Trophoblast cell (in vitro differentiated cells and primary cell): ENCODE data around the gene SBF2.

ENCODE experiments used
- DNase-seq, 2 donors: peaks; one replicate each; pipeline ENCODE4 v3.0.0-alpha.2; 2016
- H2AFZ ChIP-seq: 2 replicates; pipeline ENCODE4 v1.6.1; 2013; ENCODE audit warnings: low read length, moderate library complexity, mild to moderate bottlenecking; ENCODE audit not compliant: insufficient read depth, poor library complexity
- H2AK5ac ChIP-seq: 2 replicates; pipeline ENCODE4 v1.6.1; 2013; ENCODE audit warnings: mild to moderate bottlenecking, low read length
- H2BK120ac ChIP-seq: 2 replicates; pipeline ENCODE4 v1.6.1; 2013; ENCODE audit warnings: low read length, mild to moderate bottlenecking, moderate library complexity; ENCODE audit not compliant: insufficient read depth, poor library complexity
- H2BK12ac ChIP-seq: 2 replicates; pipeline ENCODE4 v1.6.1; 2013; ENCODE audit warnings: mild to moderate bottlenecking, low read length, moderate library complexity
- H2BK5ac ChIP-seq: 2 replicates; pipeline ENCODE4 v1.6.1; 2013; ENCODE audit warnings: low read length, low read depth, moderate library complexity, mild to moderate bottlenecking; ENCODE audit not compliant: poor library complexity
- H3K14ac ChIP-seq: 2 replicates; pipeline ENCODE4 v1.6.1; 2013; ENCODE audit warnings: mild to moderate bottlenecking, low read length
- H3K18ac ChIP-seq: 2 replicates; pipeline ENCODE4 v1.6.1; 2013; ENCODE audit warnings: mild to moderate bottlenecking, low read length
- H3K23ac ChIP-seq: 2 replicates; pipeline ENCODE4 v1.6.1; 2013; ENCODE audit warnings: low read length
- H3K27ac ChIP-seq: 2 replicates; pipeline ENCODE4 v1.5.1; 2013; ENCODE audit warnings: low read depth, mild to moderate bottlenecking, inconsistent platforms, low read length, moderate library complexity
- H3K27me3 ChIP-seq: 2 replicates; pipeline ENCODE4 v1.6.1; 2013; ENCODE audit warnings: inconsistent platforms, mild to moderate bottlenecking, low read length, moderate library complexity; ENCODE audit not compliant: insufficient read depth
- H3K36me3 ChIP-seq, 2 experiments: 1 replicate in 1 of 2; 2 replicates in 1 of 2; pipeline ENCODE4 v1.6.1; 2013; ENCODE audit warnings: low read length in 2 of 2, mild to moderate bottlenecking in 2 of 2, moderate library complexity in 1 of 2; ENCODE audit not compliant: insufficient read depth in 2 of 2, control insufficient read depth in 1 of 2
- H3K4ac ChIP-seq: 2 replicates; pipeline ENCODE4 v1.6.1; 2013; ENCODE audit warnings: low read depth, mild to moderate bottlenecking, low read length, moderate library complexity
- H3K4me1 ChIP-seq, 2 experiments: 1 replicate in 1 of 2; 2 replicates in 1 of 2; pipeline ENCODE4 v1.6.1; 2013; ENCODE audit warnings: low read length in 2 of 2, mild to moderate bottlenecking in 2 of 2, moderate library complexity in 1 of 2; ENCODE audit not compliant: insufficient read depth in 2 of 2, control insufficient read depth in 1 of 2
- H3K4me2 ChIP-seq: 2 replicates; pipeline ENCODE4 v1.6.1; 2013; ENCODE audit warnings: inconsistent platforms, mild to moderate bottlenecking, low read length, moderate library complexity
- H3K4me3 ChIP-seq: 2 replicates; pipeline ENCODE4 v1.5.1; 2013; ENCODE audit warnings: mild to moderate bottlenecking, low read depth, low read length, inconsistent platforms
- H3K79me1 ChIP-seq: one replicate; pipeline ENCODE4 v1.6.1; 2013; ENCODE audit warnings: low read length
- H3K79me2 ChIP-seq: 2 replicates; pipeline ENCODE4 v1.6.1; 2013; ENCODE audit warnings: low read length, mild to moderate bottlenecking; ENCODE audit not compliant: control insufficient read depth, insufficient read depth, poor library complexity
- H3K9ac ChIP-seq: 2 replicates; pipeline ENCODE4 v1.6.1; 2013; ENCODE audit warnings: mild to moderate bottlenecking, low read length
- H3K9me3 ChIP-seq: 2 replicates; pipeline ENCODE4 v1.6.1; 2013; ENCODE audit warnings: low read depth, mild to moderate bottlenecking, control low read depth, inconsistent platforms, low read length; ENCODE audit not compliant: insufficient read depth
- H4K12ac ChIP-seq: 2 replicates; pipeline ENCODE4 v1.6.1; 2013; ENCODE audit warnings: low read depth, mild to moderate bottlenecking, low read length, moderate library complexity
- H4K8ac ChIP-seq: 2 replicates; pipeline ENCODE4 v1.6.1; 2013; ENCODE audit warnings: low read depth, mild to moderate bottlenecking, low read length, moderate library complexity
- H4K91ac ChIP-seq: one replicate; pipeline ENCODE4 v1.6.1; 2013; ENCODE audit warnings: low read depth, mild to moderate bottlenecking, low read length, moderate library complexity
- WGBS: extraction: QIAGEN DNeasy Blood & Tissue Kit; methylation state at CpG from one replicate; pipeline ENCODE4 v1.1.7; 2013; ENCODE audit warnings: missing lambda C conversion rate; ENCODE audit not compliant: insufficient read length, insufficient coverage; ENCODE audit errors: extremely low coverage; 5-methylcytosine and 5-hydroxymethylcytosine counted together

The SBF2 gene

DNA sequence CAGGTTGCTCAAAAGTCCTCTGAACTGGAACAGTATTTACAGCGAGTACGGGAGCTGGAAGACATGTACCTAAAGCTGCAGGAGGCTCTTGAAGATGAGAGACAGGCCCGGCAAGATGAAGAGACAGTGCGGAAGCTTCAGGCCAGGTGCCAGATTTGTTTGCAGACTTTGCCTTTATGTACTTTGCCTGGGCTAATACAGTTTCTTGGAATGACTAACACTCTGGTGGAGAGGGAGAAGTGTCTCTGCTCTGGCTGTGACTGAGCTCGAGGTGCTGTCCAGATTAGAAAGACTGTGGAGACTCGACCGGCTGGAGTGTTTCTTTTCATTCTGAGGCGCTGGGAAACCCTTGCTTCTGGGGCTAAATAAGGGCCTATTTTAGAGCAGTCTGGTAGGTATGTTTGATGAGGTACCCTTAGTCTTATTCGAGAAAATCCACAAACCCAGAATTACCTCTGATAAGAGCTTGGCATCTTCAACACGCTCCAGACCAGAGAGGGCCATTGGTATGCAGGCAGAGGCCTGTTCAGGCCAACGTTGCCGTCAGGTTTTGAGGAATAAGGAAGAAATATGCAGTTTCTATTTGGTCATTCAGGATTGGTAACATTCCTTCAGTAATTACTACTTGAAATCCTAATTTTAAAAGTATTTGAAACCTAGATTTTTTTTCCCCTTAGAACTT, 553.7 kb downstream of the SBF2 start:
- Histone ChIP-seq H3K27me3 (no peaks in the 10 kb centered on the region), H3K27ac (peak overlapping the region; percentile 88), H3K79me1 (peaks cover 9% of the 10 kb centered on the region), H2AFZ (no peak overlapping the region), H2BK120ac (peak overlapping the region; percentile 12), H3K9ac (peak overlapping the region; percentile 18), H3K4me3 (no peak overlapping the region), H3K23ac (no peak overlapping the region), H4K91ac (peak overlapping the region; percentile 22), H3K4me2 (peak overlapping the region; percentile 37), H2BK12ac (no peak overlapping the region), H3K4ac (no peak overlapping the region), H3K9me3 (no peaks in the 10 kb centered on the region), H3K14ac (peak overlapping the region; percentile 6), H3K79me2 (no peaks in the 10 kb centered on the region), H4K8ac (peak overlapping the region; percentile 5), H3K4me1 (peaks cover 13 to 17% of the 10 kb centered on the region in 2 experiments), H3K36me3 (peaks cover 6 to 14% of the 10 kb centered on the region in 2 experiments), H2BK5ac (peak overlapping the region; percentile 50), H3K18ac (no peak overlapping the region), H2AK5ac (no peak overlapping the region), H4K12ac (no peak overlapping the region)
- WGBS, result no CpG with 5 or more reads among the region's 12 CpGs
- peak; percentile 93 to 98 for DNase-seq

DNA sequence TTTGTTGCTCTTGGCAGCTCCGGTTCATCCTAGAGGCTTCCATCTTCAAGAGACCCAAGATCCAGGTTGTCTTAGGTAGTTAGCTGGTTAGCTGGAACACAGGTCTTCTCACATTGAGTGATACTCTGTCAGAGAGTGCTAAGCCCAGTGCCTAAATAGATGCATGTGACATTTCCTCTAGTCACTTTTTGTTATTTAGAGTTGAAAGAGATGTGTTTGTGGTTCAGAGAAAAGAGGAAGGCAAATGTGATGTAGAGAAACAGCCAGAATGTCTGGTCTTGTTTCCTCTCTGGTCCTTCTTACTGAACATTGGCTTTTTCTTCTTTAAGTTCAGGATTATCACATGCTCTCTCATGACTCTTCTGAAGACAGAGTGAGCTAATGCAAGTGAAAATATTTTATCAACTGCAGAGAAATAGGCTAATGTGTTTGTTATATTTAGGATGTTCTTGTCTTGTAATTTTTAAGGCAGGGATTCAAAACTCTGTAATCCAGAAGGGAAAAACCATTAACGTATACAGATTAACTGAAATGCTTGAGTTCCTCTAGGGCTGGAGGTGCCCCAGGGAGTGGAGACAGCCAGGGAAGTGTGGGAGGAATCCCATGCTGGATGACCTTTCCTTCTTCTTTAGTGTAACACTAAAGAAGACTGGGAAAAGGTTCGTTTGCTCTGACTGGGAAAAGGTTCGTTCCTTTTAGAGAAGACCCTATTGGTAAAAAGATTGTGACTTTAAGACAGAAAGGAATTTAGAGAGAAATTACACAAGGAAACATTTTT, 554.7 kb downstream of the SBF2 start:
- Histone ChIP-seq H2BK120ac (no peak overlapping the region), H3K4me1 (peaks cover 13 to 17% of the 10 kb centered on the region in 2 experiments), H3K4ac (no peak overlapping the region), H3K18ac (no peak overlapping the region), H2BK12ac (no peak overlapping the region), H3K36me3 (peaks cover 6 to 14% of the 10 kb centered on the region in 2 experiments), H3K14ac (no peak overlapping the region), H3K27me3 (no peaks in the 10 kb centered on the region), H3K9me3 (no peaks in the 10 kb centered on the region), H2AK5ac (no peak overlapping the region), H2AFZ (no peak overlapping the region), H3K4me2 (no peak overlapping the region), H3K4me3 (no peak overlapping the region), H3K9ac (no peak overlapping the region), H3K79me2 (no peaks in the 10 kb centered on the region), H4K12ac (no peak overlapping the region), H2BK5ac (no peak overlapping the region), H4K8ac (no peak overlapping the region), H3K79me1 (peaks cover 9% of the 10 kb centered on the region), H4K91ac (no peak overlapping the region), H3K27ac (peak overlapping the region; percentile 88), H3K23ac (no peak overlapping the region)
- peak in 1 of 2 donors; percentile 22 for DNase-seq
- no CpG with 5 or more reads among the region's 4 CpGs for WGBS

- Histone ChIP-seq H3K14ac (no peak overlapping the region), H2BK120ac (no peak overlapping the region), H3K9me3 (no peaks in the 10 kb centered on the region), H4K8ac (no peak overlapping the region), H3K79me1 (peaks cover 9% of the 10 kb centered on the region), H2BK12ac (no peak overlapping the region), H2AK5ac (no peak overlapping the region), H3K27me3 (no peaks in the 10 kb centered on the region), H3K27ac (peak overlapping the region; percentile 88), H3K9ac (no peak overlapping the region), H4K91ac (no peak overlapping the region), H3K36me3 (peaks cover 6 to 14% of the 10 kb centered on the region in 2 experiments), H3K4me3 (no peak overlapping the region), H3K4ac (no peak overlapping the region), H4K12ac (no peak overlapping the region), H2AFZ (no peak overlapping the region), H3K23ac (no peak overlapping the region), H3K79me2 (no peaks in the 10 kb centered on the region), H3K4me2 (no peak overlapping the region), H3K18ac (no peak overlapping the region), H3K4me1 (peaks cover 13 to 17% of the 10 kb centered on the region in 2 experiments), H2BK5ac (no peak overlapping the region)
- no peak for DNase-seq
- no CpG with 5 or more reads among the region's 1 CpG for WGBS
Measured at GRCh38 chr11:9738707-9739106, 555.3 kb downstream of the SBF2 start.

GRCh38 chr11:9738116-9738515, 555.9 kb downstream of the SBF2 start:
- no peak overlapping the region for H2BK5ac ChIP-seq
- H2AFZ ChIP-seq, result no peak overlapping the region
- H3K27me3 ChIP-seq, result no peaks in the 10 kb centered on the region
- no peak overlapping the region for H4K8ac ChIP-seq
- H3K79me1 ChIP-seq, result peaks cover 9% of the 10 kb centered on the region
- no peak overlapping the region for H4K12ac ChIP-seq
- no peak overlapping the region for H3K9ac ChIP-seq
- H2AK5ac ChIP-seq, result peak overlapping the region; percentile 80
- no peak overlapping the region for H3K4ac ChIP-seq
- peaks cover 6 to 16% of the 10 kb centered on the region in 2 experiments for H3K36me3 ChIP-seq
- peaks cover 13 to 17% of the 10 kb centered on the region in 2 experiments for H3K4me1 ChIP-seq
- H3K27ac ChIP-seq, result peak overlapping the region; percentile 12
- no peak overlapping the region for H3K23ac ChIP-seq
- no peak overlapping the region for H3K4me2 ChIP-seq
- peak overlapping the region; percentile 23 for H3K18ac ChIP-seq
- peak in 1 of 2 donors; percentile 18 for DNase-seq
- H3K9me3 ChIP-seq, result no peaks in the 10 kb centered on the region
- H3K14ac ChIP-seq, result no peak overlapping the region
- H3K79me2 ChIP-seq, result no peaks in the 10 kb centered on the region
- H3K4me3 ChIP-seq, result no peak overlapping the region
- WGBS, result no CpG with 5 or more reads among the region's 3 CpGs
- H2BK12ac ChIP-seq, result peak overlapping the region; percentile 43
- no peak overlapping the region for H4K91ac ChIP-seq
- H2BK120ac ChIP-seq, result no peak overlapping the region
